GM18520 (cell line): ENCODE measurements around the gene CDH13.

Experiments
- ATAC-seq: cut with Tn5 transposase; IDR thresholded peaks from one replicate; pipeline ENCODE4 v1.9.1; 2021; ENCODE audit not compliant: unreplicated experiment

The CDH13 gene

DNA sequence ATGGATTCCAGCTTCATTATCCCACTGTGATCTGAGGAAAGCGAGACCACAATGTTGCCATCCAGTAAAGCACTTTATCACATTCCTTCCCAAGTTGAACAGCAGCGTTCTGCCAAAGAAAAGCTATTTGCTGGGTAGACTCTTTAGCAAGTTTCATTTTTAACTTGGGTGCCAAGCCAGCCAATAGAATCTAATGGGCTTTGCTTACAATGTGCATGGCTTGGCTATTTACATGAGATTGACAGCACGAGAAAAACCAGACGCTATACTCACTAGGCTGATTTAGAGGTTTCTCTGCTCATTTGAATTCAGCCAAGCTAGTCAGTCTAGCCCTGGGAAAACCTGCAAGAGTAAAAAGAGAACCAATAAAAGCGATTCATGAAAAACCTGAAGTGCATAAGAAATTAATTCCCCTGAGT is 108.9 kb downstream of the CDH13 start:
- no peak for ATAC-seq

DNA sequence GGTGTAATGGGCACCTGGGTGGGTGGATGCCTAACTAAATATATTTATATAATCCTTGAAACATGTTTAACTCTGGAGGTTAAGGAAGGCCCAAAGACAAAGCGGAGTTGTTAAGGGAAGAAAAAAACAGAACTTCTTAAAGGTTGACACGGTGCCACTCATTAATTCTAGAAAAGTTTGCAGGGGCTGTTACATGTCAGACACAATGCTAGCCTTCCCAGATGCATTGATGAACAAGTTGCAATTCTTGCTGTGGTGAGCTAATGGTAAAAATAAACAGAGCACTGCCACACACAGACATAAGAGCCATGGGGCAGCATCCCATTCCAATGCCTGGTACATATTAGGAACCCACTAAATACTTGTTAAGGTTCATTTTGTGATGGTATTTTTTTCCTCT is 109.5 kb downstream of the CDH13 start:
- no peak for ATAC-seq

DNA sequence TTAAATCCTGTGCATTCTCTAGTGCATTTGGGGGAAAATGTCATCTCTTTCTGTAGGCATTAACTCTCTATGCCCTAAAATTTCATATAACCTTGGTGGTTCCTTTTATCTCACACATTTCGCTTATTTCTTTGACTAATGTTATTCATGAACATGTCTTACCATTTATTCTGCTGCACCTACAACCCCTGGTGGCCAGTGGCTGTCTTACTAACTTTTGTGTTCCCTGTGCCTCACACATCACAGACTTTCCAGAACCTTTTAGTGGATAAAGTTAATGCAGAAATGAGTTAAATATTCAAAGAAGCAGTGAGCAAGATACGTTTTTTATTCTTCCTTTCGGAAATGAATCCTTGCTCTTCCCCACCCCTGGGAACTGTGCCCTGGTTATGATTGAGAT is 111.9 kb downstream of the CDH13 start:
- no peak for ATAC-seq

DNA sequence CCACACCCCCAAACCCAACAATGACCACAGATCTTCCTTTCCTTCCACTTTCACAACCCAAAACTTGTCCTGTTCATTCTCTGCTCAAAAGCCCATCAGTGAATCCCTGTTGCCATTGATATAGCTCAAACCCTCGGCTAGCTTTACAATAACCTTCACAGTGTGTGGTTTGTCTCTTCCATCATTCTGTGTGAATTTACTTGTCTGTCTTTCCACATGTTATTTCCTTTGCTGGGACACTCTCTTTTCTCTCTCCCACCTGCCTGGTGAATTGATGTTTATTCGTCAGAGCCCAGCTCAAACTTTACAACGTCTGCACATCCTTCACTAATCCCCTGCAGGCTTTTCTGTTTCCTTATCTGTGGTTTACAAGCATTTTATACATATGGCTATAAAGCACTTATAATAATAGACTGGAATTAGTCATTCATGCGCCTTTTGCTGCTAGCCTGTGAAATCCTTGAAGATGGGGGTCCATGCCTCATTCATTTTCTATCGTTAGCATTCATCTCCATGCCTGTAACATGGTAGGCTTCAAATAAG is 114.4 kb downstream of the CDH13 start:
- ATAC-seq: no peak

DNA sequence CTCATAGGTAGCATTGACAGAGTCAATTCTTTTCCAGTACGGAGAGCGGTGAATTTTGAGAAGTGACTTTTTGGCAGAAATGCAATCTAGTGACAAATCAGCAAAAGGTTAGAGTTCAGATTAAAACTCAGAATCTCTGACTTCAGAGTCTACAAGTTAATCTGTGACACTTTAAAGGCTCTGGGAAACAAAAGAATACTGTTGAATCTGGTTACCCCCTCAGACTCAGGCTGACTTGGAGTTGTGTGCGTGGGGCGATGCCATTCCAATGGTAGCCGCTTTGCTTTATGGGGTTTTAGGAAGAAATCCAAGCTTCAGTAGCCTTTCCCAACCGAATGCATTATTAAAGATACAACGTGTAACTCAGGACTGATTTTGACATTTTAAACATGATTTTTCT is 118.2 kb downstream of the CDH13 start:
- ATAC-seq: no peak

DNA sequence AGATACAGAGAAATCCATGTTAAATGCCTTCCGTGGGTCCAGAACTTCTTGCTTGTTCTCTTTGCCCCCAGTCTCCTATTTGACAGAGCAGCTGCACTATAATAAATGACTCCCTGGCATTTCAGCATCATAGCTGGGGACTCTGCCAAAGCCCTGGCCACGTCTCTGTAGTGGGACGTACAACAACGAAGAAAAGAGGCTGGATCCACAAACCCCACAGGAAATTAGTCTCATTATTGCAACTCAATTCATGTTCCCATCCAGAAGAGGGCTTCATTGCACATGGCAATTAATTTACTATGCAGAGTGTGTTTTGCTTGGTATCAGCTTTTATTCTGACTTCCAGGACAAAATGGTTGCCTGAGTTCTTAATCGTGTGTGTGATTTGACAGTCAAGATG is 121.3 kb downstream of the CDH13 start:
- ATAC-seq: no peak

DNA sequence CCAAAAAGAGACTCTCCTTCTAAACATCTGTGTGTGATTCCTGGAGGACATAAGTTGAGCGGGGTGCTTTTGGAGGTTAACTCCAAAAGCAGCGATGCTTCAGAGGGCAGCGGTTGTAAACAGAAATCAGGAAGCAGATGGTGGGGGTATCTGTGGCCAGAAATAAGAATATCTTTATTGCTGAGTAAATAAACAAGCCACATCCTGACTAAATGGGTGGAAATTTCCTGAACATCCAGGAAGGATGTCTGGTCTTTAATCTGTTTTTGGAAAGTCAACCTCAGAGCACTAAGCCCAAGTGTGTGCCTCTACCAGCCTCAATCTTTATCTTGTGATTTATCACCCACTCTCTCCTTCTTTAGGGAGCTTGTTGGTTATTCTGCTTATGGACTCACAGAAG is 123.3 kb downstream of the CDH13 start:
- no peak for ATAC-seq

DNA sequence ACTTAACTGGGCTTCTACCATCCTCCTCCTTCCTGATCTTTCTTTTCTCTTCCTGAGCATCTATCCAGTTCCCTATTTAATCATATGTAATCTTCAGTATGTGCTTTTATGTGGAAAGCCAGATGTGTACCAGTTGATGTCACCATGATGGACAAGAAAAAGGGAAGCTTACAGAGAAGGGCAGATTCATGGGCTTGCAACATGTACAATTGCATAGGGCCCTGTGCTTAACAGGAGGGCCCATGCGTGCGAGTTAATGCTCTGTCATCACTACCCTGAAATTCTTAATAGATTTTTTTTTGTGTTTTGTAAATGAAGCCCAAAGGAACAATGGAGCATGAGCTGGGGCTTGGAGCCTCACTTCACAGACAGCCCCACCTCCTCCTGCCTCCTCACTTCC is 124.3 kb downstream of the CDH13 start:
- ATAC-seq: no peak

DNA sequence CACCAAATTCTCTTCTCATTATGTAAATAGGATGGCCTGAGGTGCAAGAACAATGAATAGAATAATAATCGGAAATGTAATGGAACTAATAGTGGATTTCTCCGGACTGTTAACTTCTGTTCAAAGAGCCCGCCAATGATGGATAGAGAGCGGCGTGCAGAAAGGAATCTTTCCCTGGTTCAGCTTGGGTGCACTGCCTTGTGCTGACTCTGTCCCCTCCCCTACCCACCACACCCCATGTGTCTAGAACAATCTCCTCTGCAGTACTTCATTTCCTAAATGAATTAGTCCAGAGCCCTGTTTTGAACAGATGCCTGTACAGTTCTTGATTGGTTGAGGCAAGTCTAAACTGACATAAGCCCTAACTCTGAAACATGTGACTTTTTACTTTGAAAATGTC is 125.4 kb downstream of the CDH13 start:
- ATAC-seq: no peak

DNA sequence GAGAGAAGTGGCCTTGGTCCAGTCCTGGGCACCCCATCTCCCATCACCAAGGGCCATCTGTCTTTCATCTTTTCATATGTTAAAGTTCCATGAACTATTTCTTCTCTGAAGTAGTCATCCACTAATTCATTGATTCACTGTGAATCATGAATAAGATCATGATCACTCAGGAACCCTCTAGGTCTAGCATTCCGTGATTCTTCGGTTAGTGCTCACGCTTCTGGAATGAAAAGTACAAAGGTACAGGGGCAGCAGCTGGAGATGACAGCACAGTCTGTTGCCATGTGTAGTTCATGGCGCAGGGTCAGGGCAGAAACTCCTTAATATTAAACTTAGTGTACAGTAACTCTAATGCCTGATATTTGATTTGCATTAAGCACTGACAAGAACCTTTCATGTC is 127.1 kb downstream of the CDH13 start:
- no peak for ATAC-seq

DNA sequence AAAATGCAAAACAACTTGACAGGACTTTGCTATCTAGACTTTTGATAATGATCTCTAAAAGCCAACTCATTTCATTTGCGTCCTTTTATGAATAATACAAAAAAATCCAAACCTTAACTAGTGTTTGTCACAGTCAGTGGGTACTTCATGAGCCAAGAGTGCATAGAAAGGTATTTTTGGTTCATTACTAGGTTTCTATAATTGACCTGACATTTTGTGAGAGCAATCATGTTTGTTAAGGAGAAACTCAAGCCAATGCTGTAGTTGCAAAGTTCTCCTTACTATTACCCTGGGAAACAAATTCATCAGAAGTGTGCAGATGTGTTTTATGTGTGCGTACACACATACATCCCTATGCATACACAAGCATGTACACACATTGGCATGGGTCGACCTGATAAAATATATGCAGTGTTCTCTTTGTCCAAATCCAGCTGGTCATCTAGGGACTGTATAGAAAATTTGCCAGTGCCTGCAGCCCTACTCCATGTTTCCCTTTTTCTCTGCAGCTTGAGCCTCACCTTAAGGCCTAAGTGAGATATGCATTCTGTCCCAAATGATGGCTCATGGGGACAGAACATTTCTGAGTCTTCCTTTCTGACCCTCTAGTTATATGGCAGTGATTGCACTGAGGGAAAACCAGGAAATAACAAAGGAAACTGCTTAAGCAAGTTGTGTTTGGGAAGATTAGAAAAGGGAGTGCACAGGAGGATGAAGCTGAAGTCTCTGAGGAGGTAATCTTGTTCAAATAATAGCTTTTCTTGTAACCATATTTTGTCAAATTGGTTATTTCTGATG is 128.1 kb downstream of the CDH13 start:
- ATAC-seq: no peak

DNA sequence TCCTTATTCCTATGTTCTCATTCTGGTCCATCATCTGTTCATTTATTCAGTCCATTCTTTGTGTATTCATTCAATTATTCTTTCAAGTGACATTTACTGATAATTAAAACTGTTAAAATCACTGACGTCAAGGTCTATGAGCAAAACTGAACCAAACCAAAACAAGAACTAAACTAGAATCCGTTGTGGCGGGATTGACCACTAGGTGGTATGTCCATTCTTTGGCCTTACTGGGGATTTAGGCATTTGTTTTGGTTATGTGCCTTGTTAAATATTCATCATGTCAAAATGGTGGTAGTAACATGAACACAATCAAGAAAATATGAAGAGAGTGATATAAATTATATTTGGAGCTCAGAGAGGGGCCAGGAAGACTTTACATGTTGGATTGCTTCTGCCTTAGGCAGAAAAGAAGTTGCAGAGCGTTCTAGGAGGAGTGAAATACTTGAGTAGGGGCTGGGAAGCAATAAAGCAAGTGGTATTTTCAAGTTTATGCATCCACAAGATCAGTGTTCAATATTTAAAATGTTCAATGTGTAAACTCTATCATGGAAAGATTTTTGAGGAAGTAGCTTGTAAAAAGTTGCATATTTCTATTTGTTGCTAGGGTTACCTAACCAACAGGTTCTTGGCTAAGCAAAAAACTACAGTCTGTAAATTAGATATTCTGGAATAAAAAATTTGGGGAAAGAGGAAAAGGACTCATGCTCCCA is 129.0 kb downstream of the CDH13 start:
- no peak for ATAC-seq

DNA sequence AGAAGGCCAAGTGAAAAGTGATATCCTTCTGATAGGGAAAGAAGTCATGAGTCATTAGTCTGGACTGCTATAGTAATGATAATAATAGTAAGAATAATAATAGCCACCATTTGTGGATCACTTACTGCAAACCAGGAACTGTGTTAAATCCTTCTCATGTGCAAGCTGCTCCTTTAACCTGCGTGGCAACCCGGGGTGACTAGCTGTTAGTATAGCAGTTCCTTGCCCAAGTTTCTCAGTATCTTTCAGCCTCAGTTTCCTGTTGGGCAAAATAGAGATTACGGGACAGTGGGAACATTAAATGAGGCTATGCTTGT is 129.5 kb downstream of the CDH13 start:
- no peak for ATAC-seq

DNA sequence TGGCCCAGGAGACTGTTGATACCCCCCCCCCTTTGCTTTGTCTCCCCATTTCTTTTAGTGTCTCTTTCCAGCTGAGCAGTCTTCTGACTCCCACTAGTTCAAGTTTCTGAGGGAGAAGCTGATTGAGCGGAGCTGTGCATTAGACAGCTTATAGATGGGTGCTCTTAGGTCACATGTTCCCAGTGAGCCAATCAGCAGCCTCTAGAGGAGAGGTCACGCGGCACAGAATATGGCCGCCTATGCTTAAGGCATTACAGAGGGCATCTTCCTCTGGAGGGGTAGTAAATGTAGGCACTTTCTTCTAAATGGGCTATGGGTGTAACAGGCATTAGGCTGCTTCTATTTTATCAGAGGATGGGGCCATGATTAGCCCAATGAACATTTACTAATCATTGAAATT is 131.6 kb downstream of the CDH13 start:
- no peak for ATAC-seq

DNA sequence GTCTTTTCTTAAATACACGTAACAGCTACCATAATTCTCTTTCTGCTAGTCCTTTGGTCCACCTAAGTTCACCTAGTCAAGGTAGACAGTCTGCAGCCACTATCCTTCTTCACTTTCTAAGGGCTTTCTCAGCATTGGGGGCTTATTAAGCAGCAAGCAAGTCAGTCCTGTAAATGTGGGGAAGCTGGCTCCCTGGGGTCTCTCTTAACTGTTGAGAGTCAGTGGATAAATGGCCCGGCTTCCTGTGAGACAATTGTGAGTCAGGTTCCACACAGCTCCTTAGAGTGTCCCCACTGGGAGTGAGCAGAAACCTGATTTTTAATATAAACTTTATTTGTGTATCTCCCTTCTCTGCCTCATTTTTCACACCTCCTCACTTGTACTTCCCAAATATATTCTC is 132.1 kb downstream of the CDH13 start:
- ATAC-seq: no peak

DNA sequence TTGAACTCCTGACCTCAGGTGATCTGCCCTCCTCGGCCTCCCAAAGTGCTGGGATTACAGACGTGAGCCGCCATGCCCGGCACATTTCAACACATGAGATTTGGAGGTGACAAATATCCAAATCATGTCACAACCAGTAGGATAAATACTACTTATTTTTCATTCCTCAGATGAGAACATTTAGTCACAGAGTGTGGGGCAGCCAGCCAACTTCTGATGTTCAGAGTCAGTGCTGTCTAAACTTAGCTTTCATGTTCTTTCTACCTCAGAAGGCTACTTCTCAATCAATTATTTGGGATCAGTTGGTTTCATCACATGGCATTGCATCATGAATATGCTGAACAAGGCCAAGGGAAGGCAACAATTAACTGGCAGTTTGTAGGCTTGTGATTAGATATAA is 134.5 kb downstream of the CDH13 start:
- ATAC-seq: no peak

DNA sequence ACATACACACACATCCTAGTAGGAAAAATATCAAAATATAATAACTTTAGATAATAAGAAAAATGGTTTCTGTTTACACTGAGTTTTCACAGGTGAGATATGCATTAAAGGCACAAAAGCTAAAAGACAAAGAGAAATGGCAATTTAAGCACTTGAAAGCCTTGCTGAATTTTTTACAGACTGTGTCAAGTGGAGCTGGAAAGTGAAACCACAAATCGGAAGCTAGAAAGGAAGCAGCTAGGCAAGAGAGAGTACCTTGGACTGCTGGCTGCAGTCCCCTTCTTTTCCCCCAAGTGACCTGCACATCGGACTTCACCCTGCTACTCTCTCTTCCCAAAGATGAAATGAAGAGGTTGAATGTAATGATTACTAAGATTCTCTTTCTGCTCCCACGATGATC is 135.1 kb downstream of the CDH13 start:
- no peak for ATAC-seq

DNA sequence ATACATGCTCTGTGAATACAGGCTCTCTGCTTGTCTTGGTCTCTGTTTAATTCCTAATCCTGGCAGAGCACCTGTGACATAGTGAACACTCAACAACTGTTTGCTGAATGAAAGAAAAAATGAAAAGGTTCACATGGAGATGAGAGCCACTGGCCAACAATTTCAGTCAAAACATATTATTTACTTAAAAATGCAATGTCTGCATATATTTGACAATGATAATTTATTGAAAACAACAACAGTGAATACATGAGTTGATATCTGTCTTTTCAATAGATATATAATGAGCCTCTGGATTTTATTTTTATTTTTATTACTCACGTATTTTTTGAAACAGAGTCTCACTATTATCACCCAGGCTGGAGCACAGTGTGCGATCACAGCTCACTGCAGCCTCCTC is 136.6 kb downstream of the CDH13 start:
- no peak for ATAC-seq

DNA sequence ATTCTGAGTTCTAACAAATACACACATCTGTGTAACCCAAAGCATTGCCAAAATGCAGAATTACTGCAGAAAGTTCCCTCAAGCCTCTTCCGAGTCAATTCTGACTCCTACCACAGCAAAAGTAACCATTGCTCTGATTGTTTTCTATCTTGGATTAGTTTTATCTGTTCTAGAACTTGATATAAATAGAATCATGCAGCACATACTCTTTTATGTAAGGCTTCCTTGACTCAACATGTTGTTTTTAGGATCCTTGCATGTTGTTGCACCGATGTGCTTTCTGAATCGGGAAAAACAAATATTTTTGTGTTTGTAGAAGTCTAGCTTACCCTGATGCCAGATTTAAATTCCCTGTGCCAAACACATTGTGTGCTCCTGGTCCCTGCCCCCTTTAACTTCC is 140.4 kb downstream of the CDH13 start:
- ATAC-seq: no peak

DNA sequence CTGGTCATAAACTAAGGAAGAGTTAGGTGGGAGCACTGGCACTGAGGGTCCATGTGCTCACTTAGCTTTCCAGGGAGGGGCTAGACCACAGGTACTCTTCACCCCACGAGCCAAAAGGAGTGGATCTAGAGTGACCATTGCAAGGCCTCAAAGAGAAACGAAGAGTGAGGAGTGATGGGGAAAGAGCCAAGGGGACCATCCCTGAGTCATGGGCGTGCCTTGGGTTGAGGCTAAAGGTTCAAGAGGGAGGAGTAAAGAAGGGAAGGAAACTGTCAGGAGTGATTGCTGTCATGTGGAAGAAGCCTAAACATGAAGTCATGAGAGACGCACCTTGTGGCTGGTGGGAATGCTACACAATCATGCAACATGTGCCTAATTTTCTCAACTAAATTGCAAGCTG is 141.0 kb downstream of the CDH13 start:
- no peak for ATAC-seq

DNA sequence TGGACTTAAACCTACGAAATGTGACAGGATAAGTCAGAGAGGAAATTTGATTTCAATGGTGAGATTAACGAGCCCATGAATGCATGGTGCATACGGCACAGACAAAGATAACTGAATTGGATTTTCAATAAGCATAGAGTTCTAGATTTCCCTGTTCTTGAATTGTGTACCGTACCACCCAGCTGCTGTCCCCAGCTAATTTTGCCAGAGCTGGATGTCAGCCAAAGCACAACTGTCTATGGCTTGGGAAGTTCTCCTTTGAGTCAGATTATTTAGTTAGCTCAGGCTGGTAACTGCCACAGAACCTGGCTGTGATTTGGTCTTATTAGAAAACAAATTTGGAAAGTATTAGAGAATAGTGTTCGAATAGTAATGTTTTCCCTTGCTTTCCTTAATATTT is 143.1 kb downstream of the CDH13 start:
- ATAC-seq: no peak

DNA sequence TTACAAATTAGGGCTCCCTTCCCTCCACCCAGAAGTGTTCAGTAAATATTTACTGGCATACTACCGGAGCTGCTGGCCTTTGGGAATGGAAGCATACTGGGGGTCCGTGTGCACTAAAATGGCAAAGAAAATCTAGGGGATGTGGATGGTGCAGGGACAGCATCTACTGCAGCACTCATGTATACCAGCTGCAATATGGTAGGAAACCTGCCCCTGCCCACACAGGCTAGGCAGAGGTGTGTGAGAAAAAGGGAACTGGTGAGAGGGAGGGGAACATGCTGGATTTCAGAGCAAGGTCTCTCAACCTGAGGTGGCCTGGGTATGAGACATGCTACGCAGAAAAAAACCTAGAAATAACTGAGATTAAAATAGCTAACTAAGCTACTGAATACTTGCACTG is 145.4 kb downstream of the CDH13 start:
- no peak for ATAC-seq

DNA sequence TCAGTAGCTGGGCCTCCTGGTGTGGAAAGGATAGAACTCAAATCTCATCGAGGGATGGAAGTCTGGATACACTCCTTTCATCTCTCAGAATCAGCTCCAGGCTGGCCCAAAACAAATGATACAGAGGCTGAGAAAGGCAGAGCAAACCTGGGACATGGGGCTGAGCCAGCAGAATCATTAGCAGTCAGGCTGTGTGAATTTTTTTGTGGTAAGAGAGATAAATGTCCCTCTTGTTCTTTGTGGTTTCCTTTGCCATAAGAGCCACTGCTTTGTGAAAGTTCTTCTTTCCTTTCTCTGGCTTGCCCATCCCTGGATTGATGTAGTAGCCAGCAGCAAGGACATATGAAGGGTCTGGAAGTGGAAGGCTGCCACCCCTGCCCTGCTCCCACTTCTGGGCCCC is 146.2 kb downstream of the CDH13 start:
- ATAC-seq: no peak
